Prostate gland (tissue), 2 donors: ENCODE results near the gene TMEM100.

Experiments
- POLR2A ChIP-seq: fragments of 450-650 bp; IDR thresholded peaks from one replicate; pipeline ENCODE4 v1.6.1; 2016; ENCODE audit warnings: antibody characterized with exemption, mild to moderate bottlenecking
- POLR2AphosphoS5 ChIP-seq: sonication (generic); formaldehyde crosslinking; IDR thresholded peaks from one replicate; pipeline ENCODE4 v1.6.1; 2017; ENCODE audit warnings: antibody characterized with exemption
- TF ChIP-seq, protein P1 (sequence below), 4 experiments: fragments of 200-600 bp in 2 of 4; fragments of 450-650 bp in 2 of 4; sonication (generic) in 2 of 4; IDR thresholded peaks; 1 replicate in 3 of 4; 2 replicates in 1 of 4; pipeline ENCODE4 v1.5.1; 2016 to 2019; ENCODE audit warnings: antibody characterized with exemption in 4 of 4, mild to moderate bottlenecking in 2 of 4, moderate library complexity in 2 of 4

GRCh38 chr17:55688057-55688456, 34.6 kb downstream of the TMEM100 start:
- TF ChIP-seq, protein P1, sequence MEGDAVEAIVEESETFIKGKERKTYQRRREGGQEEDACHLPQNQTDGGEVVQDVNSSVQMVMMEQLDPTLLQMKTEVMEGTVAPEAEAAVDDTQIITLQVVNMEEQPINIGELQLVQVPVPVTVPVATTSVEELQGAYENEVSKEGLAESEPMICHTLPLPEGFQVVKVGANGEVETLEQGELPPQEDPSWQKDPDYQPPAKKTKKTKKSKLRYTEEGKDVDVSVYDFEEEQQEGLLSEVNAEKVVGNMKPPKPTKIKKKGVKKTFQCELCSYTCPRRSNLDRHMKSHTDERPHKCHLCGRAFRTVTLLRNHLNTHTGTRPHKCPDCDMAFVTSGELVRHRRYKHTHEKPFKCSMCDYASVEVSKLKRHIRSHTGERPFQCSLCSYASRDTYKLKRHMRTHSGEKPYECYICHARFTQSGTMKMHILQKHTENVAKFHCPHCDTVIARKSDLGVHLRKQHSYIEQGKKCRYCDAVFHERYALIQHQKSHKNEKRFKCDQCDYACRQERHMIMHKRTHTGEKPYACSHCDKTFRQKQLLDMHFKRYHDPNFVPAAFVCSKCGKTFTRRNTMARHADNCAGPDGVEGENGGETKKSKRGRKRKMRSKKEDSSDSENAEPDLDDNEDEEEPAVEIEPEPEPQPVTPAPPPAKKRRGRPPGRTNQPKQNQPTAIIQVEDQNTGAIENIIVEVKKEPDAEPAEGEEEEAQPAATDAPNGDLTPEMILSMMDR (IDR thresholded peaks at IDR 0.05): no peak
- TF ChIP-seq POLR2A (no peak), POLR2AphosphoS5 (no peak)
